CD4-positive, alpha-beta T cell treated with Interferon alpha-2 for 1 hour (primary cell): ENCODE results near the gene OR10T2.
"Not testable (repeated sequence)": the region's sequence is repeated elsewhere in the genome, so short reads cannot be mapped to it uniquely, and the experiment has no call there.

ENCODE experiments used
- DNase-seq, 2 donors: peaks; one replicate each; pipeline ENCODE4 v3.0.0-alpha.2; 2020 to 2022

OR10T2 gene

GRCh38 chr1:158398818-158399514 is at the start of gene OR10T2:
TSS of gene OR10T2 (minus strand) at chr1:158399466. CDS start at chr1:158399466, 0 bp downstream.
- no peak for DNase-seq

DNA sequence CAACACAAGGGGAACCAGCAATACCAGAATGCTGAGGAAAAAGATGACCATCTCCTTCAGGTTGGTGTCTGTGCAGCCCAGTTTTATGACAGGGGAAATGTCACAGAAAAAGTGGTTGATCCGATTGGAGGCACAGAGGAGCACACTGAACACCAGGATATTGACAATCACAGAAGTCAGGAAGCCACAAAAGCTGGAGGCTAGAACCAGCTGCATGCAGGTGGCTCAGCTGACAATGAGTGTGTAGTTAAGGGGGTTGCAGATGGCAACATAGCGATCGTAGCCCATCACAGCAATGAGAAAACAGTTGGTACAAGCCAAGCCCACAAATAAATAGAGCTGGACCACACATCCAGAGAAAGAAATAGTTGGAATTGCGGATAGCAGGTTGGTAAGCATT is 46.1 kb upstream of the OR10T2 start:
- DNase-seq = no peak

DNA sequence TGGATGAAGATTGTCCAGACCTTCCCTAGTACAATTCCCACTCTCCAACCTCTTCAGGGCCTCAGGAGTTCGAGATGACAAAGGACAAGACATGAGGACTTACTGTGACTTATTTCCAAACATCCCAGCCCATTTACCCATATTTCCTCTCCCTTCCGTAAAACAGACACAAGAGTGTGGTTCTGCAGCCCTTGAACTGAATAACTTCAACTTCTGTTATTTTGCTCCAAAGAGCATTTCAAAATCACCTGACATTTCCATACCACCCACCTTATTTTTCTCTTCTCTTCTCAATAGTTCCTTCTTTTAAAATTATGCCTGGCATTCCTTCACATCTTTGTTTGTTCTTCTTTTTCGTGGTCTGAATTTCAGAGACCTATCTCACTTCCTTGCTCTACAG is 35.5 kb upstream of the OR10T2 start:
- no peak for DNase-seq

GRCh38 chr1:158430163-158430562 is 30.9 kb upstream of the OR10T2 start:
- not testable (repeated sequence) for DNase-seq

DNA sequence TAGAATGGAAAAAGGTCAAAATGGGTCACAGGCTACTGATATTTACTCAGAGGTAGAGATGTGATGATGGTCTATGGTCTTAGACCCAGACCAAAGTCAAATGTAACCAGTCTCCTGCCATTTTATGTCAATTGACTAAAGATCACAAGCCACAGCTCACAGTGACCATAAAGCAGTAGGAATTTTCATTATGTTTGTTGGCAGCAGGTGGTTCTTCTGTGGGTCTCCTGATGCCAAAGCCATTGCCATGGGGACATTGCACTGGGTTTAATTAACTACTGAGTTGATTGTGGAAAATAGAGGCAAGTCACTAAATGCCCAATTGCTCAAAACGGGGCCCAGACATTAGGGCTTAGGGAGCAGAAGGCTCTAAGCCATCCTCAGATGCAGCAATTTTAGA is 26.9 kb upstream of the OR10T2 start, which contains the start of gene OR10K2:
Gene OR10K2, minus strand, starts transcription at position 101 of the 400 bp plus-strand sequence. CDS start 5,371 bp downstream, outside the sequence.
- DNase-seq = no peak

GRCh38 chr1:158425027-158425426 is 25.8 kb upstream of the OR10T2 start:
- no peak for DNase-seq

DNA sequence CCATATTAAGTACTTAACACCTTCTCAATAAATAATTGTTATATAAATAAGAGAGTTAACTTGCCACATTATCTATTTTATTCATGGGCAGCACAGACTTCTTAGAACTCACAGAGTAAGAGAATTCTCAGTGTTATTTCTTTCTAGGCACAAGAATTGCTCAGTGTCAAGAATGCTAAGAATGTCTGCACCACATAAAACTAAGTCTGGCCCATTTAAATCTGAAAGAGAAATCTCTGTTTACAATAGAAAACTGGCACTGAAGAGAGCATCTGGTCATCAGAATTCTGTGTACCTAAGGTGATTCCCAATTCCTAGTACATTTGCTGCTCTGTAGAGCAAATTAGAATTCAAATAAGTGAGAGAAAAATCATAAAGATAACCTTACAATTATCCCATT is 22.9 kb upstream of the OR10T2 start:
- no peak for DNase-seq

DNA sequence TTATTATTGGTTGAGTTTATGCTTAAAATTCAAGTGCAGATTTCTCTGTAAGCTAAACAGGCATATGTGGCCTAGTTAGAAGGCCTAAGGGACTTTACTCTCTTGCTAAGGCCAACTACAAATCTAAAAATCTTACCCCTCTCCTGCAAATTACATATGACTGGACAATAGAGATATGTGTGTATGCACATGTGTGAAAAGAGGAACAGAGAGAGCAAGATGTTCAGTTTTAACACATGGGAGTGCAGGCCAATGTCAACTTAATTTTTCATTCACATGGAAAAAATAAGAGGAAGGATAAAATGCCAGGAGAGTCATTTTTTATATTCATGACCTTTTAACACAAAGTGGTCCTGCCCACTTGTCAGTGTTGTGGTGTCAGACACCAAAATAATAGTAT is 18.3 kb upstream of the OR10T2 start:
- no peak for DNase-seq

DNA sequence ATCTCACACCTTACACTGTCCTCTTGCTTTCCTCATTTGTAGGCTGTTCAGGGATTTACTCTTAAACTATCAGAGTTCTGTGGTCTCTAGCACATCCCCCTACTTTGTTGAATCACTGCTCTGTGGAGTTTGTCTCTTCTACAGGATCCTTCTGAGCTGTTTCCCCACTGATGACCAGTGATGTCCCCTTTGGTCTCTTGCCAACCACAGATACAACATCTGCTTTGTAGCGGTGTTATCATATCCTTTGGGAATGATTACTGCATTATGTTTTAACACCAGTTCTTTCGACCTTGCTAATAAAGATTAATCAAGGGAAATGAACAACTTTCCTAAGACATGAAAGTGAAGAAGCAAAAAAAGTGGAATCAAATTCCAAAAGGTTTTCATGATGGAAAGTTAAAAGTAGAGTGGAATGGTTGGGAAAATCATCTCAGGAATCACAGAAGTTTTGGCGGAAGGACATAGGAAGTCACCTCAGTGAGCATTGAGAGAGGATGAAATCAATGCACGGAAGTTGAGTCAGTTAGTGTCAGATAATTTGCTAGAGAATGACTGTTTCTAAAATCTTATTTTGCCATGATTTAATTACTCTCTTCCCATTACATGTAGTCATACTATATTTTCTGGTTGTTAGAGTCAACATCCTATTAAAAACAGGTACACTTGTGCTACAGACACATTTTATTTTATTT is 15.5 kb upstream of the OR10T2 start:
- DNase-seq = no peak

DNA sequence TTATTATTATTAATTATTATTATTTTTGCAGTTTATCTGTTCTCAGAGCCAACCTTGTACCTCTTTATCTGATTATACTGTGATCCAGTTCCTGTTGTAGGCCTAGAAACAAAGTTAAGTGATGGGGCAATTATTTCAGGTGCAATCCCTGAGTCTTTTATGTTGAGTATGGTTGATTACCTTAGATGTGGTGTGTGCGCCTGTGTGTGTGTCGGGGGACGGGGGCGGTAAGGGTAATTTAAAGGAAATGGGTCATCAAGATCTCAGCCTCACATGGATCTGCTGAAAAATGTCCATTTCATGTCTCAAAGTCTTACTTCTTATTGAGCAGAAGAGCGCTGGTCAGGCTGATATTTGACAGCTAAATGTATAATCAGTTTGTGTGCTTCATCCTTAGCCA is 7.8 kb upstream of the OR10T2 start:
- no peak for DNase-seq

GRCh38 chr1:158400871-158401270 is 1.6 kb upstream of the OR10T2 start:
- no peak for DNase-seq

DNA sequence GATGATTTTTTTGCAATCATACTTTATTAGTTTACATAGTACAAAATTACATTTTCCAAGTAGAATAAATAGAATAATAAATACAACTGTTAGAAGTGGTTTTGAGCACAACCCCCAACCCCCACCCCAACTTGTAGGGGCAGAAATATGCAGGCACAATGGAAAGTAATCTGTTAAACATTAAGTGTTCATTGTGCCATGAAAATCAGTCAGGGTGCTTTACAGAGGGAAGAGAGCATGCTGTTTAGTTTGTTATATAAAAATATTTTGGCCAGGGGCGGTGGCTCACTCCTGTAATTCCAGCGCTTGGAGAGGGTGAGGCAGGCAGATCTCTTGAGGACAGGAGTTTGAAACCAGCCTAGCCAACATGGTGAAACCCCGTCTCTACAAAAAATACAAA is 2.6 kb downstream of the OR10T2 start:
- no peak for DNase-seq

DNA sequence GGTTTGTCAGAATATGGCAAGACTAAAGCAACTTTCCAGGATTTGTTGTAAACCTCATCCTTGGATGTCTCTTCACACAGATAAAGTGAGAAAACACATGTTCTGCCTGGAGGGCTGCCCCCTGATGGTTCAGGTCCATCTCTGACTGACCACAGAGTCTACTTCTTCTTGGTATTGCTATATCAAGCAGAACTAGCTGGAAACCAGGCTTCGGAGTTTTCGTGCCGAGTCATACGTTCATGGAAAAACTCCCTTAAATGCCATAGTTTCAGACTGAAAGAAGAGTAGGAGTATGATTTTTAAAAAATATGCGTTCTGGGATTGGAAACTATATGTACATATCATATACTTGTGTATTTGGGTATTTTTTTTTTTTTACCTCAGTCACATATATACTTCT is 5.8 kb downstream of the OR10T2 start:
- no peak for DNase-seq

DNA sequence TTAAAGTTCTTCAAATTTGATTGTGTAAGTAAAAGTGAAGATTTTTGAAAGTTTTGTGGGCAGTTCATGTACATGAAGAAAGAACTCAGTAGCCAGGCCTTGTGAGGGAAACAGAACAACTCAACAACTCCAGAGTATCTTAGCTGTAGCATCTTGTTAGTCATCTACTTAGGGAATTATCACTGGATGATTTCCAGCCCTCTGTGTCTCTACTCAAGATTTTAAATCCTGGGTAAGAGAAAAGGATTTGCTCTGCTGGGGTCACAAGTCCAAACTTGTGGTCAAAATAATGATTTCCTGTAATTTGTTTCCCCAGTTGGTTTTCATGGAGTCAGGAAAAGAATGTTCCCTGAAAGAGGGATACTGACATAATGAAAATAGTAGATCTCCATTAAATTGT is 8.2 kb downstream of the OR10T2 start:
- DNase-seq = no peak

GRCh38 chr1:158390331-158390730 is 8.9 kb downstream of the OR10T2 start:
- DNase-seq = no peak

GRCh38 chr1:158374860-158375259 is 24.4 kb downstream of the OR10T2 start:
- no peak for DNase-seq

DNA sequence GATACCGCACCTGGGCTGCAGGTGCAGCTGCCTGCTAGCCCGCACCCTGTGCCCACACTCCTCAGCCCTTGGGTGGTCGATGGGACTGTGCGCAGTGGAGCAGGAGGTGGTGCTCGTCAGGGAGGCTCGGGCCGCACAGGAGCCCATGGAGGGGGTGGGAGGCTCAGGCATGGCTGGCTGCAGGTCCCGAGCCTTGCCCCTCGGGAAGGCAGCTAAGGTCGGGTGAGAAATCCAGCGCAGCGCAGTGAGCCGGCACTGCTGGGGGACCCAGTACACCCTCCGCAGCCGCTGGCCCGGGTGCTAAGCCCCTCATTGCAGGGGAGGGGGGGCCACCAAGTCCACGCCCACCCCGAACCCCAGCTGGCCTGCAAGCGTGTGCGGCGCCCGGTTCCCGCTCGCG is 25.2 kb downstream of the OR10T2 start:
- not testable (repeated sequence) for DNase-seq

- DNase-seq = no peak
Measured at GRCh38 chr1:158371188-158371953, 27.9 kb downstream of the OR10T2 start.

GRCh38 chr1:158366783-158367182 is 32.5 kb downstream of the OR10T2 start:
- DNase-seq = no peak

GRCh38 chr1:158362941-158363340 is 36.3 kb downstream of the OR10T2 start:
- DNase-seq = no peak

DNA sequence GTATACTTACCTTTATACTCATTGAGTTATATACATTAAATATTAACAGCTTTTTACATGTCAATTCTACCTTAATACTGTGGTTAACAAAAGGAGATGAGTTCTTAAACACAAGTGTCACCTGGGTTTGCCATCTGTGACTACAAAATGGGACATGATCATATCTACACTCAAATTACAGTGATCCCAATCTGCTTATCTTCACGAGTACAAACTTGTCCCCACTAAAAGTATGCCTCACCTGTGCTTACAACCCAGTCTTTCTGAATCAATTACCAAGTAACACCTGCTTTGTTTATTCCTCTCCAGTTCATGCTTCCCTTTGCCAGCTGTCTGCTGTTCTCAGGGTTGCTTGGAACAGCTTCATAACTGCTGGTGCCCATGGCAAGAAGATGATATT is 36.8 kb downstream of the OR10T2 start:
- no peak for DNase-seq

GRCh38 chr1:158357441-158357840 is 41.8 kb downstream of the OR10T2 start:
- DNase-seq = no peak

DNA sequence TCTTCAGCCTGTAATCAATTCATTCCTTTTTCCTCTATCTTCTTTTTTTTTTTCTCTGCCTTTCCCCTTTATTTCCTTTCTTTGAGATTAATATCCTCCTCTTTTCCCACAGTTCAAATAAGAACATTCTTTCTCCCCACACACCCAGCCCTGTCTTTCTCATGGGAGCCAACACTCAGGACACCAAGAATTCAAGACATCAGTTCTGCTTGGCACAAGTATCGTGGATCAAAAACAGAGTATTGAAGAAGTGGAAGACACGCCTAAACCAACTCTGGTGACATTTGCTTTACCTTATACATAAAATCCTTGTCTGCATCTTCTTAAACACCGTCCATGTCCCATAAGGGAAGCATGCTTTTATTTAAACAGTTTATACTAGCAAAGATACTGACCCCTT is 42.6 kb downstream of the OR10T2 start:
- no peak for DNase-seq

GRCh38 chr1:158355773-158356285 is 43.4 kb downstream of the OR10T2 start:
- DNase-seq = no peak
